ENCODE measurements around the gene RNF215. TPM values are rescaled to one million over a fixed set of nuclear protein-coding genes. Genes with fewer than 3 reads are reported as not detected.

Gene RNF215
- total RNA-seq, 1 donor from 2014 or later, result 7.3 TPM

DNA sequence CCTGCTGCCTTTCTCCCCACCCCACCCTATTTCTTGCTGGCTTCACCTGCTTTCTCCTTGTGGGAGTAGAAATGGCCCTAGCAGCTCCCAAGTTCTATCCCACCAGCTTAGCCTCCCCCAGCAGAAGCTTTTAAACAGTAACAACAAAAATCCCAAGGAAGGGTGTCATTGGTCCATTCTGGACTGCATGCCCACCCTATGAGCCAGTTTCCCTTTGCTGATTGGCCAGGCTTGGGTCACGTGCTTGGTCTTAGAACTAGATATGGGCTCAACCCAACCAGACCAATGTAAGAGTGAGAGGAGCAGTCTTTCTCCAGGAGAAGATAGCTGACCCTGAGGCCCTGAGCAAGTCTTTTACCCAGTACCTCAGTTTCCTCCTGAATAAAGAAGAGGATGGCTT, 40.7 kb upstream of the RNF215 start:
- peaks cover 27 to 31% (median 27%) of the 10 kb centered on the region in 3 donors for H3K4me1 ChIP-seq (ENCODE audit: control insufficient read depth in 3 of 3, insufficient read depth in 3 of 3, low read length in 3 of 3)
- peaks cover 0 to 2% (median 0%) of the 10 kb centered on the region in 3 donors for H3K36me3 ChIP-seq (ENCODE audit: control insufficient read depth in 3 of 3, insufficient read depth in 3 of 3, low read length in 3 of 3)
- H3K4me3 ChIP-seq (ENCODE audit: low read length in 3 of 3), result no peak overlapping the region
- no peaks in the 10 kb centered on the region for H3K9me3 ChIP-seq (ENCODE audit: control insufficient read depth in 3 of 3, low read length in 3 of 3)
- no peak overlapping the region for H3K27ac ChIP-seq (ENCODE audit: low read depth, low read length)
- H3K9ac ChIP-seq (ENCODE audit: low read depth in 1 of 3, low read length in 3 of 3), result no peak overlapping the region
- H3K27me3 ChIP-seq (ENCODE audit: control insufficient read depth in 3 of 3, insufficient read depth in 3 of 3, low read length in 3 of 3), result no peaks in the 10 kb centered on the region

DNA sequence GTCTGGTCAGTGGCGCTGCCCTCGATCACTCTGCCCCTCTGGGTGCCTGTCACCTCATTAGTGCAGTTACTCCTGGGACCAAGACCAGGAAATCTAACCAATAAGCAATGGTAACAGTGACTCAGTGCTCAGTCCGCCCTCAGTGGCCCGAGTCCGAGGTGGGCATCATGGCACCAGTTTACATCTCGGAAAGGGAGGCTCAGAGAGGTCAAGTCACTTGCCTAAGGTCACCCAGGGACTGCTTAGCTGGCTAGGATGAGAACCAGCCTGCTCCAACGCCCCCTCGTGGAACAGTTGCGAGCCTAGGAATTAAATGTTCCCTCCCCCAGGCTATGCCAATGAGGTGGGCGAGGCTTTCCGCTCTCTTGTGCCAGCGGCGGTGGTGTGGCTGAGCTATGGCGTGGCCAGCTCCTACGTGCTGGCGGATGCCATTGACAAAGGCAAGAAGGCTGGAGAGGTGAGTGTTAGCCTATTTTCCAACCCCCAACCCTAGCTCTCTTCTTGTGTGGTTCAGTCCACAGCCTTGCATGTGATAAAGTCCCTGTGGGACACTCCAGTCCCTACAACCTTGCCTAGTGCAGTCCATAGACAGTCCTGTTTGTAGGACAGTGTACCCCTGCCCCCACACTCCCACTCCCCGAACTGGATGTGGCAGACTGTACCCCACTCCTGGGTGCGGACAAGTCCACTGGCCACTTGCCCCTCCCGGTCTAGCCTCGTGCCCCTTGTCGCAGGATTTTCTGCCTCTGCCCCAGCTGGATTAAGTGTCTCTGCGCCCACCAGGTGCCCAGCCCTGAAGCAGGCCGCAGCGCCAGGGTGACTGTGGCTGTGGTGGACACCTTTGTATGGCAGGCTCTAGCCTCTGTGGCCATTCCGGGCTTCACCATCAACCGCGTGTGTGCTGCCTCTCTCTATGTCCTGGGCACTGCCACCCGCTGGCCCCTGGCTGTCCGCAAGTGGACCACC, 39.5 kb upstream of the RNF215 start:
- H3K27me3 ChIP-seq (ENCODE audit: control insufficient read depth in 3 of 3, insufficient read depth in 3 of 3, low read length in 3 of 3), result no peaks in the 10 kb centered on the region
- peaks cover 36 to 43% (median 37%) of the 10 kb centered on the region in 3 donors for H3K4me1 ChIP-seq (ENCODE audit: control insufficient read depth in 3 of 3, insufficient read depth in 3 of 3, low read length in 3 of 3)
- H3K36me3 ChIP-seq (ENCODE audit: control insufficient read depth in 3 of 3, insufficient read depth in 3 of 3, low read length in 3 of 3), result peaks cover 0 to 2% (median 0%) of the 10 kb centered on the region in 3 donors
- H3K9me3 ChIP-seq (ENCODE audit: control insufficient read depth in 3 of 3, low read length in 3 of 3), result no peaks in the 10 kb centered on the region
- peak overlapping the region; percentile 76 for H3K27ac ChIP-seq (ENCODE audit: low read depth, low read length)
- peak overlapping the region; percentile 72 to 95 (median 83) for H3K4me3 ChIP-seq (ENCODE audit: low read length in 3 of 3)
- H3K9ac ChIP-seq (ENCODE audit: low read depth in 1 of 3, low read length in 3 of 3), result peak overlapping the region in 2 of 3 donors; percentile 80 to 83

DNA sequence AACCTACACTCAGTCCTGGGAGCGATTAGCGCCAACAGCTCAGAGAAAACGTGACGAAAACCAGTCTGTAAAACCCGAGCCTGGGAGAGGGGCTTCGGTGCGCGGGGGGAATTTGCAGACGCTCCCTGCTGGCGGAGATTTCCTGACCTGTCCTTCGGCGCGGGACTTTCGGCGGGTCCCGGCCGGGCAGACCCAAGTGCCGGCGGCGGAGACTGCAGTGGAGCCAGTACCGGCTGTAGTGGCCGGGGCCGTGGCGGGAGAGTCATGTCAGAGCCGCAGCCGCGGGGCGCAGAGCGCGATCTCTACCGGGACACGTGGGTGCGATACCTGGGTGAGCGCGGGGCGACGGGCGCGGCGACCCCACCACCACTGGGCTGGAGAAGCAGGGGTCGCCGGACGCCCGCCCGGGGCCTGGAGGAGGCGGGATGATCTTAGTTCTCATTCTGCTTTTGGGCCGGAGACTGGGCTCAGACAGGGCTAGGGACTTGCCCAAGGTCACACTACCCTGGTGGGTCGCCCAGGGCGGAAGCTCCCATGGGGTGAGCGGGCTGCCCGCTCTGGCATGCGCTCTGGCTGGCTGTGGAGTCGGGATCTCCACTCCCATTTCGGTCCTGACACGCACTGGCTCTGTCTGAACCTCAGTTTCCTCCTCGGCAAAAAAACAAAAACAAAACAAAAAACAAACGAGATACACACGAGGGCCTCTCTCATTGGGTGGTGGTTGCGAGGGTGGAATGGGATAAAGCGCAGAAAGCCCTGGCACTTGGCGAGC, 38.6 kb upstream of the RNF215 start, which contains the start of gene MTFP1:
MTFP1 (plus strand) TSS at position 153 of the 772 bp plus-strand sequence; CDS start at position 265, 112 bp downstream.
- H3K4me3 ChIP-seq (ENCODE audit: low read length in 3 of 3), result peak within 1 kb of the TSS; percentile 90 to 98 (median 95)
- no peaks in the 10 kb centered on the region for H3K9me3 ChIP-seq (ENCODE audit: control insufficient read depth in 3 of 3, low read length in 3 of 3)
- peaks cover 37 to 49% (median 38%) of the 10 kb centered on the region in 3 donors for H3K4me1 ChIP-seq (ENCODE audit: control insufficient read depth in 3 of 3, insufficient read depth in 3 of 3, low read length in 3 of 3)
- no peaks in the 10 kb centered on the region for H3K27me3 ChIP-seq (ENCODE audit: control insufficient read depth in 3 of 3, insufficient read depth in 3 of 3, low read length in 3 of 3)
- peak within 1 kb of the TSS; percentile 96 for H3K27ac ChIP-seq (ENCODE audit: low read depth, low read length)
- H3K9ac ChIP-seq (ENCODE audit: low read depth in 1 of 3, low read length in 3 of 3), result peak within 1 kb of the TSS; percentile 66 to 86 (median 83)
- peaks cover 0 to 2% (median 0%) of the 10 kb centered on the region in 3 donors for H3K36me3 ChIP-seq (ENCODE audit: control insufficient read depth in 3 of 3, insufficient read depth in 3 of 3, low read length in 3 of 3)

DNA sequence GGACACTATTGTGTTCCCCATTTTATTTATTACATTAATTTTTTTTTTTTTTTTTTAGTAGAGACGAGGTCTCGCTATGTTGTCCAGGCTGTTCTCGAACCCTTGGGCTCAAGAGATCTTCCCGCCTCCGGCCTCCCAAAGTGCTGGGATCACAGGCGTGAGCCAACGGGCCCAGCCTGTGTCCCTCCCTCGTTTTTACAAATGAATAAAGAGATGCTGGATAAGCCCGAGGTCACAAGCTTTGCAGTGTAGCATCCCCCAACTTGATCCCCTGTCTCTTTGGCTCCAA, 38.1 kb upstream of the RNF215 start:
- Histone ChIP-seq H3K36me3 (ENCODE audit: control insufficient read depth in 3 of 3, insufficient read depth in 3 of 3, low read length in 3 of 3) (peaks cover 0 to 4% (median 2%) of the 10 kb centered on the region in 3 donors), H3K9me3 (ENCODE audit: control insufficient read depth in 3 of 3, low read length in 3 of 3) (no peaks in the 10 kb centered on the region), H3K4me1 (ENCODE audit: control insufficient read depth in 3 of 3, insufficient read depth in 3 of 3, low read length in 3 of 3) (peaks cover 37 to 54% (median 42%) of the 10 kb centered on the region in 3 donors), H3K9ac (ENCODE audit: low read depth in 1 of 3, low read length in 3 of 3) (peak overlapping the region in 2 of 3 donors; percentile 80 to 83), H3K27me3 (ENCODE audit: control insufficient read depth in 3 of 3, insufficient read depth in 3 of 3, low read length in 3 of 3) (no peaks in the 10 kb centered on the region), H3K4me3 (ENCODE audit: low read length in 3 of 3) (peak overlapping the region; percentile 72 to 95 (median 83)), H3K27ac (ENCODE audit: low read depth, low read length) (peak overlapping the region; percentile 76)

DNA sequence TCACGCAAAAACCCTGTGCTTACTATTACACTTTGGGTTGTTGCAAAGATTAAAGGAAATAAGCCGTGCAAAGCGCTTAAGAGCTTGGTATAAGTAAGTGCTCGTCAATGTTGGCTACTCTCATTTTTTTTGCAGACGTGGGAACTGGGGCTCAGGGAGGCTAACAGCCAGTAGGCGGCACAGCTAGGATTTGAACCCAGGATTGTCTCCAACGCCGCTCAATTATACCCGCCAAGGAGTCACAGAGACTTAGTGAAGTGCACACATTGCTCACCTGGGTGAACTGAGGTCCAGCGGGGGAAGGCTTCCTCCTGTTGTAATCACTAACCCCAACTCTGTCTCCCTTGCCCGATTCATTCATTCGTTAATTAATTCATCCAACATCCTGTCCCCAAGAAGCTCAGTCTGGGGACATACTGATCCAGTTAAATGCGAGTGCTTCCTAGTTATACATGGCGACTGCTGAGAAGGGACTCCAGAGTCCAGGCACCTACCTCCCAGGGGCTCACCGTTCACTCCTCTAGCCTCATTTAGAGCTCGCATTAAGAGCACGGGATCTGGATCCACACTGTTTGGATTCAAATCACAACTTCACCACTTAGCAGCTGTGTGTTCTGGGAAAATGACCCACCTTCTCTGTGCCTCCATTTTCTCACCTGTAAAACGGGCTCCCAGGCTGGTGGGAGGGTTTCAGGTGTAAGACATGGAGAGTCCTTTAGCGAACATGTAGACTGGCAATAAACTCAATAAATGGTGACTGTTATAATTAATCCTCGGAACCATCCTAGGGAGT, 37.5 kb upstream of the RNF215 start:
- H3K4me3 ChIP-seq (ENCODE audit: low read length in 3 of 3), result peak overlapping the region; percentile 90 to 98 (median 95)
- H3K9me3 ChIP-seq (ENCODE audit: control insufficient read depth in 3 of 3, low read length in 3 of 3), result no peaks in the 10 kb centered on the region
- H3K27ac ChIP-seq (ENCODE audit: low read depth, low read length), result peak overlapping the region; percentile 96
- peak overlapping the region; percentile 66 to 86 (median 83) for H3K9ac ChIP-seq (ENCODE audit: low read depth in 1 of 3, low read length in 3 of 3)
- H3K27me3 ChIP-seq (ENCODE audit: control insufficient read depth in 3 of 3, insufficient read depth in 3 of 3, low read length in 3 of 3), result no peaks in the 10 kb centered on the region
- H3K36me3 ChIP-seq (ENCODE audit: control insufficient read depth in 3 of 3, insufficient read depth in 3 of 3, low read length in 3 of 3), result peaks cover 0 to 6% (median 2%) of the 10 kb centered on the region in 3 donors
- H3K4me1 ChIP-seq (ENCODE audit: control insufficient read depth in 3 of 3, insufficient read depth in 3 of 3, low read length in 3 of 3), result peaks cover 37 to 55% (median 42%) of the 10 kb centered on the region in 3 donors

DNA sequence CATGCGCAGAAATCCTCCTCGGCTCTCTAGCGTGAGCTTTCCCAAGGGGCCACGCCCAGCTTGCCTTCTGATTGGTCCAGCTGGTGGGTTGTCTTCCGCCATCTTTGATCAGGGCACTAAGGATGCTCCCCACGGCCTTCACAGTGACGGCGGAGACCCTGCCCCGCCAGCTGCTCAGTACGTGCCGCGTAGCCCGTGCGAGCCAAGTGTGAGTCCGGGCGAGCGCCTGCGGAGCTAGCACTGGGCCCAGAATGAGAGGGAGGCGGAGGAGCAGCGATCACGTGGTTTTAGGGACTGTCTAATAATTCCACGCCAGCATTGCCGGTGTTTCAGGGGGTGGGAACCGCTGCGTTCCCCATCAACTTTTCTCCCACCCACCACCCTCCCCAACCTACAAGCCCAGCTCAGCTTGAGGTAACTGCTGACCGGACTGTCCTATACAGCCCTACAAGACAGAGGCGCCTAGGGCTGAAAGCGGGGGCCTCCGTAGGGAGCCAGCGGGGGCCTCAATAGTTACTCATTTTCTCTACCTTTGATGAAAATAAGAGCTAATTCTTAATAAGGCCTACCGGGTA, 36.8 kb upstream of the RNF215 start:
- Histone ChIP-seq H3K27ac (ENCODE audit: low read depth, low read length) (peak overlapping the region; percentile 96), H3K9me3 (ENCODE audit: control insufficient read depth in 3 of 3, low read length in 3 of 3) (no peaks in the 10 kb centered on the region), H3K4me1 (ENCODE audit: control insufficient read depth in 3 of 3, insufficient read depth in 3 of 3, low read length in 3 of 3) (peaks cover 37 to 55% (median 42%) of the 10 kb centered on the region in 3 donors), H3K9ac (ENCODE audit: low read depth in 1 of 3, low read length in 3 of 3) (peak overlapping the region; percentile 95 to 96 (median 95)), H3K4me3 (ENCODE audit: low read length in 3 of 3) (peak overlapping the region; percentile 90 to 98 (median 95)), H3K36me3 (ENCODE audit: control insufficient read depth in 3 of 3, insufficient read depth in 3 of 3, low read length in 3 of 3) (peaks cover under 1 to 7% (median 4%) of the 10 kb centered on the region in 3 donors), H3K27me3 (ENCODE audit: control insufficient read depth in 3 of 3, insufficient read depth in 3 of 3, low read length in 3 of 3) (no peaks in the 10 kb centered on the region)

DNA sequence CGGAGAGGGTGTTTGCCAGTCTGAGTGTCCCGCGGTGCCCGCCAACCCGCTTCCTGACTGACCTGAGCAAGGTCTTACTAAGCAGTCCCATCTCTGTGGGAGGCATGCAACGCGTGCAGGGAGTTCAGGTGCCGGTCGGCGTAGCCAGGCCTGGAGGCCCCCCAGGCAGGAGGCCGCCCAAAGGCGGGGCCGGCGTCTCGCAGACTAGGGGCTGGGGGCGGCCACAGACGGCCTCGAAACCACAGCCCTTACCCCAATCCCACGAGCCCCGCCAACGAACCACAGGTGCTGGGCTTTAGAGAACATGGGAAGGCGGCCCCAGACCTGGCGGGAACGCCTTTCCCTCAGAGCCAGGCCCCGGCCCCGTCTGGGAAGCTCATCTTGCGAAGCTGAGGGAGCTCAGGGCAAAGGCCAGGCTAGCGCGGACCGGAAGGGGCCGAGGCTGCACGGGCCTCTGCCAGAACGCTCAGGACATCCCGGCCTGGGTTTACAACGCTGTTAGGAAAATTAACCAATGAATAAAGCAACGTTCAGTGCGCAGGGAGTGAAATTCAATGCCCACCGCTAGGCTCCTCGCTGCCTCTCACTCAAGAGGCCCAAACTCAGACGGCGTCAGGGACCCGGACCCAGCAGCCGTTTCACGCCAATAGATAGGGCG, 36.2 kb upstream of the RNF215 start:
- Histone ChIP-seq H3K4me3 (ENCODE audit: low read length in 3 of 3) (peak overlapping the region; percentile 90 to 98 (median 95)), H3K27me3 (ENCODE audit: control insufficient read depth in 3 of 3, insufficient read depth in 3 of 3, low read length in 3 of 3) (no peaks in the 10 kb centered on the region), H3K9me3 (ENCODE audit: control insufficient read depth in 3 of 3, low read length in 3 of 3) (no peaks in the 10 kb centered on the region), H3K36me3 (ENCODE audit: control insufficient read depth in 3 of 3, insufficient read depth in 3 of 3, low read length in 3 of 3) (peaks cover 6 to 13% (median 7%) of the 10 kb centered on the region in 3 donors), H3K27ac (ENCODE audit: low read depth, low read length) (peak overlapping the region; percentile 96), H3K9ac (ENCODE audit: low read depth in 1 of 3, low read length in 3 of 3) (peak overlapping the region; percentile 95 to 96 (median 95)), H3K4me1 (ENCODE audit: control insufficient read depth in 3 of 3, insufficient read depth in 3 of 3, low read length in 3 of 3) (peaks cover 37 to 55% (median 42%) of the 10 kb centered on the region in 3 donors)

DNA sequence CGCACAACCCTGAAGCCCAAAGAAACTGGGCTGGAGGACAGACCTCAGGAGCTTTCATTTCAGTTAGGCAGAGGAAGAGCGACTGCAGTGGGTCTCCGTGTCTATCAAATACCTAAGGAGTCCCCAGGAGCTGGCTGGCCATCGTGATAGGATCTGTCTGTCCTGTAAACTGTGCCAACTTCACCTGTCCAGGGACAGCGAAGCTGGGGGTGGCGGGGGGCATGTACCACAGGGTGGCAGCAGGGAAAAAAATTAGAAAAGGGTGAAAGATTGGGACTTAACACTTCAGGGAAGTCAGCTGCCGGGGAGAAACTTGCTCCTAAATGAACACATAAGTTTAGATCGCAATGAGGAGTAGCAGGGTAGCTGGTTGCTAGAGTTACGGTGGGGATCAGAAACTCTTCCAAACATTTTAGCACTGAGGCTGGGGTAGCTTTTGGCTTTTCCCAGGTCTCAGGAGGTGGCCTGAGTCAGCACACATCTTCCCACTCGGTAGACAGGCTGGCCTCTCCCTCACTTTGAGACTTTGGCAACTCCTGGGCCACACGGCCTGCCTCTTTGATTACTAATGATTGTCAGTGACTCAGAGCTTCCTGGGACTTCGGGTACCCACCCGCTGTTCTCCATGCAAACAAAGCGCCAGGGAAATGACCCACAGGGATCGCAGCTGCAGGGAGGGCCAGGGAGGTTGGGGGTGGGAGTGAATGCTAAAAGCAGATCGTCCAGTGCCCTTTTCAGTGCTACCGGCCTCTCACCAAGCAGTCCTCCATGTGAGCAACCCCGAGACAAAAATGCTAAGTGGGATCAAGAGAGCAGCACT, 35.5 kb upstream of the RNF215 start:
- H3K4me3 ChIP-seq (ENCODE audit: low read length in 3 of 3), result peak overlapping the region; percentile 90 to 98 (median 95)
- H3K9ac ChIP-seq (ENCODE audit: low read depth in 1 of 3, low read length in 3 of 3), result peak overlapping the region; percentile 95 to 96 (median 95)
- H3K27me3 ChIP-seq (ENCODE audit: control insufficient read depth in 3 of 3, insufficient read depth in 3 of 3, low read length in 3 of 3), result no peaks in the 10 kb centered on the region
- no peaks in the 10 kb centered on the region for H3K9me3 ChIP-seq (ENCODE audit: control insufficient read depth in 3 of 3, low read length in 3 of 3)
- H3K27ac ChIP-seq (ENCODE audit: low read depth, low read length), result peak overlapping the region; percentile 96
- peaks cover 5 to 19% (median 14%) of the 10 kb centered on the region in 3 donors for H3K36me3 ChIP-seq (ENCODE audit: control insufficient read depth in 3 of 3, insufficient read depth in 3 of 3, low read length in 3 of 3)
- H3K4me1 ChIP-seq (ENCODE audit: control insufficient read depth in 3 of 3, insufficient read depth in 3 of 3, low read length in 3 of 3), result peaks cover 37 to 55% (median 42%) of the 10 kb centered on the region in 3 donors
